Osteoblast (primary cell): ENCODE data around the gene CCDC106. TPM values are rescaled to one million over a fixed set of nuclear protein-coding genes. Genes with fewer than 3 reads are reported as not detected.

ENCODE experiments used
- DNase-seq: peaks from one replicate; pipeline ENCODE4 v3.0.0; 2011; ENCODE audit warnings: low spot score, mixed read lengths; ENCODE audit not compliant: insufficient read length; ENCODE audit errors: missing footprints
- H2AFZ ChIP-seq: 2 replicates; pipeline ENCODE4 v1.6.0; 2011; ENCODE audit warnings: mild to moderate bottlenecking, low read length
- H3K27ac ChIP-seq: 2 replicates; pipeline ENCODE4 v1.5.1; 2011; ENCODE audit warnings: mild to moderate bottlenecking, low read depth, low read length, moderate library complexity
- H3K27me3 ChIP-seq: 2 replicates; pipeline ENCODE4 v1.6.0; 2012; ENCODE audit warnings: mild to moderate bottlenecking, control low read depth, inconsistent platforms, low read length, moderate library complexity; ENCODE audit not compliant: insufficient read depth
- H3K36me3 ChIP-seq: 2 replicates; pipeline ENCODE4 v1.5.1; 2011; ENCODE audit warnings: mild to moderate bottlenecking, low read length, control low read depth, moderate library complexity; ENCODE audit not compliant: insufficient read depth
- H3K4me1 ChIP-seq: 2 replicates; pipeline ENCODE4 v1.5.1; 2011; ENCODE audit warnings: mild to moderate bottlenecking, low read length, control low read depth, moderate library complexity; ENCODE audit not compliant: insufficient read depth
- H3K4me2 ChIP-seq: 2 replicates; pipeline ENCODE4 v1.6.0; 2011; ENCODE audit warnings: mild to moderate bottlenecking, low read length; ENCODE audit not compliant: insufficient read depth
- H3K4me3 ChIP-seq: fragments of 200-600 bp; sonication (generic); 3 replicates; pipeline ENCODE4 v1.5.1; 2012; ENCODE audit warnings: mild to moderate bottlenecking, low read length, inconsistent platforms; ENCODE audit not compliant: insufficient read depth
- H3K79me2 ChIP-seq: 2 replicates; pipeline ENCODE4 v1.6.0; 2012; ENCODE audit warnings: mild to moderate bottlenecking, low read length, control low read depth, inconsistent platforms; ENCODE audit not compliant: insufficient read depth
- H3K9me3 ChIP-seq: 2 replicates; pipeline ENCODE4 v1.5.1; 2011; ENCODE audit warnings: low read depth, low read length, control low read depth
- H4K20me1 ChIP-seq: 2 replicates; pipeline ENCODE4 v1.6.0; 2012; ENCODE audit warnings: mild to moderate bottlenecking, low read length, control low read depth; ENCODE audit not compliant: insufficient read depth
- CTCF ChIP-seq: IDR thresholded peaks from 2 replicates; pipeline ENCODE4 v1.5.1; 2011; ENCODE audit warnings: mild to moderate bottlenecking, low read depth, low read length, moderate library complexity; ENCODE audit errors: extremely low read depth
- total RNA-seq: library from RNA; depleted of rRNA; stranded (reverse); fragments of >200 nt; gene quantifications from 2 replicates; pipeline ENCODE4 v1.2.3, GENCODE V29; 2012

The CCDC106 gene
- total RNA-seq, 1 donor = 10.5 TPM

DNA sequence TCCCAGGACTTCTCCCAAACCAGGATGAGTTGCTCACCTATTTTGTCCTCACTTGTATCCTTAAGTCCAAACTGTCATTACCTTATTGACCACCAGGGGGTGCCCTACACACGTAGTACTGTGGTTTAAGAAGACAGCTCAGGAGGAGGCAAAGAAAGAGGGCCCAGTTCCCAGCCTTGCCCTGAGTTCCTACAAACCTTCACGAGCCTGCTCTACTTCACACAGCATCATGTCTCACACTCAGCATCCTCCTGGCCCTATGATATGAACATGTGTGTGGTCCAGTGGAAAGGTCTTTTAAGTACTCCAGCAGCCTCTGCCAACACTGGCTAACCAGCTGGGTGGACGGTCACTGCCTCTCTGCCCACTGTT, 15.6 kb upstream of the CCDC106 start:
- no peak overlapping the region for H3K4me3 ChIP-seq
- DNase-seq = peak; percentile 93
- TF ChIP-seq CTCF = peak; percentile 86
- peak overlapping the region; percentile 86 for H2AFZ ChIP-seq
- H3K4me1 ChIP-seq = peaks cover 13% of the 10 kb centered on the region
- H4K20me1 ChIP-seq = peaks cover 7% of the 10 kb centered on the region
- no peaks in the 10 kb centered on the region for H3K36me3 ChIP-seq
- H3K79me2 ChIP-seq = peaks cover 28% of the 10 kb centered on the region
- H3K9me3 ChIP-seq = no peaks in the 10 kb centered on the region
- no peaks in the 10 kb centered on the region for H3K27me3 ChIP-seq
- H3K27ac ChIP-seq = no peak overlapping the region
- no peak overlapping the region for H3K4me2 ChIP-seq

DNA sequence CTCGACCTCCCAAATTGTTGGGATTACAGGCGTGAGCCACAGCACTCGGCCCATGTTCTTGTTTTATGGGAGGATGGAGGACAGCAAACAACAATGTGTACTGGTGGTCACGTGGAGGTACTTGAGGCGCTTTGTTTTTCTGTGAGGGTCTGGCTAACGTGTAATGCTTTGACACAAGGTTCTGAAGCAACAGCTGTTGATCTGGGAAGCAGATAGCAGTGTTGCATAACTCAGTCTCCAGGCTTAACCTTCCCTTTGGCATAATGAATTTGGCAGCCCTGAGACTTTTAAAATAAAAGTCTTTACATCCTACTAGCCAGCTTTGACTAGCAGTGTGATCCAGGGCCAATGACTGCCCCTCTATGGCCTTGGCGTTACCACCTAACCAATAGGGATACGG, 14.2 kb upstream of the CCDC106 start:
- H3K9me3 ChIP-seq = no peaks in the 10 kb centered on the region
- no peak for TF ChIP-seq CTCF
- peak; percentile 8 for DNase-seq
- H3K27ac ChIP-seq = no peak overlapping the region
- H3K4me1 ChIP-seq = peaks cover 13% of the 10 kb centered on the region
- peaks cover 39% of the 10 kb centered on the region for H3K79me2 ChIP-seq
- H3K27me3 ChIP-seq = no peaks in the 10 kb centered on the region
- H3K36me3 ChIP-seq = no peaks in the 10 kb centered on the region
- H4K20me1 ChIP-seq = peaks cover 7% of the 10 kb centered on the region
- no peak overlapping the region for H3K4me3 ChIP-seq
- peak overlapping the region; percentile 85 for H2AFZ ChIP-seq
- H3K4me2 ChIP-seq = peak overlapping the region; percentile 93

DNA sequence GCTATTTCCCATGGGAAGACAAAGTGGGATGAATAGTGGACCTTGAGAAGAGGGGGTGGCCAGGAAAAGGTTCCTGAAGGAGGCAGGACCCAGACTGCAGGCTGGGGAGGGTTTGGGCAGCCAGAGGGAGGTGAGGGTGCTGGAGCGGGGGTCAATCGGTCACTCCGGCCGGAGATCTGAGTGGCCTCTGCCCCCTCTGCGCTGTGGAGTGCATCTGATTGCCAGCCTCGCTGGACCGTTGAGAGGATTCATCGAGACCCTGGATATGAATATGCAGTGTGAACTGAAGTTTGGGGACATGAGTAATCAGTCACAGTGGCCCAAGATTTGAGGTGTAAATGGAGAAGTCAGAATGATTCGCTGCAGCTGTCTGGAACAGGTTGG, 12.7 kb upstream of the CCDC106 start:
- Histone ChIP-seq H3K36me3 (no peaks in the 10 kb centered on the region), H2AFZ (peak overlapping the region; percentile 85), H4K20me1 (peaks cover 7% of the 10 kb centered on the region), H3K27ac (peak overlapping the region; percentile 99), H3K4me2 (peak overlapping the region; percentile 93), H3K79me2 (peaks cover 43% of the 10 kb centered on the region), H3K4me3 (peak overlapping the region; percentile 97), H3K9me3 (no peaks in the 10 kb centered on the region), H3K4me1 (peaks cover 18% of the 10 kb centered on the region), H3K27me3 (no peaks in the 10 kb centered on the region)
- TF ChIP-seq CTCF = no peak
- DNase-seq = peak; percentile 86

DNA sequence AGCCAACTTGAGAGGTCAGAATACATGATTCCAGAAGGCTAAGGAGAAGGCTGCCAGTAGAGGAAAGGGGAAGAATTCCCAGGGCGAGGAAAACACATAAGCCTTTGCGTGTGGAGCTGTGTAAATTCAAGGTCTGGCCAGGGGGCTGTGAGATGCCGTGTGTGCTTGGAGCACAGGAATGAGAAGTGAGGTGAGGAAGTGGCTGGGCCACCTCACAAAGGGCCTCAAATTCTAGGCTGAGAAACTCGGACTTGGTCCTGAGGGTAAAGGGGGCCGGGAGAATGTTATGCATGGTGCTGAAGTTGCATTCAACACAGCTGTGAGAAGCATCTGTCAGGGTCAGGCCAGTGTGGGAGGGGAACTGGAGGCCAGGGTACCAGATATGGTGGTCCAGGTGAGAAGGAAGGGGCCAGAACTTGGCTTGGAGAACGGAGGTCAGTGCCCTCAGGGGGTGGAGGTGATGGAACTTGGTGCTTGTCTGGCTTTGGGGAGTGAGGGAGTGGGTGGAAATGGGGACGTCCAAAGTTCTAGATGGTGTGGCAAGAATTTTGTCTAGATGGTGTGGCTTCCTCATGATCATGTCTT, 12.1 kb upstream of the CCDC106 start:
- Histone ChIP-seq H3K36me3 (no peaks in the 10 kb centered on the region), H2AFZ (no peak overlapping the region), H3K27ac (peak overlapping the region; percentile 99), H3K4me1 (peaks cover 21% of the 10 kb centered on the region), H3K79me2 (peaks cover 43% of the 10 kb centered on the region), H3K4me3 (peak overlapping the region; percentile 97), H3K4me2 (peak overlapping the region; percentile 93), H4K20me1 (peaks cover 7% of the 10 kb centered on the region), H3K27me3 (no peaks in the 10 kb centered on the region), H3K9me3 (no peaks in the 10 kb centered on the region)
- no peak for TF ChIP-seq CTCF
- DNase-seq = peak; percentile 82
